GM19240 (cell line): ENCODE results near the gene NISCH.
A peak's percentile ranks its signal among the peaks of the same experiment; 100 is the strongest.
"Not testable (repeated sequence)": the region's sequence is repeated elsewhere in the genome, so short reads cannot be mapped to it uniquely, and the experiment has no call there.

ENCODE experiments used
- DNase-seq: peaks from one replicate; pipeline ENCODE4 v3.0.0; 2011; ENCODE audit warnings: low spot score; ENCODE audit not compliant: insufficient read length

Gene NISCH

DNA sequence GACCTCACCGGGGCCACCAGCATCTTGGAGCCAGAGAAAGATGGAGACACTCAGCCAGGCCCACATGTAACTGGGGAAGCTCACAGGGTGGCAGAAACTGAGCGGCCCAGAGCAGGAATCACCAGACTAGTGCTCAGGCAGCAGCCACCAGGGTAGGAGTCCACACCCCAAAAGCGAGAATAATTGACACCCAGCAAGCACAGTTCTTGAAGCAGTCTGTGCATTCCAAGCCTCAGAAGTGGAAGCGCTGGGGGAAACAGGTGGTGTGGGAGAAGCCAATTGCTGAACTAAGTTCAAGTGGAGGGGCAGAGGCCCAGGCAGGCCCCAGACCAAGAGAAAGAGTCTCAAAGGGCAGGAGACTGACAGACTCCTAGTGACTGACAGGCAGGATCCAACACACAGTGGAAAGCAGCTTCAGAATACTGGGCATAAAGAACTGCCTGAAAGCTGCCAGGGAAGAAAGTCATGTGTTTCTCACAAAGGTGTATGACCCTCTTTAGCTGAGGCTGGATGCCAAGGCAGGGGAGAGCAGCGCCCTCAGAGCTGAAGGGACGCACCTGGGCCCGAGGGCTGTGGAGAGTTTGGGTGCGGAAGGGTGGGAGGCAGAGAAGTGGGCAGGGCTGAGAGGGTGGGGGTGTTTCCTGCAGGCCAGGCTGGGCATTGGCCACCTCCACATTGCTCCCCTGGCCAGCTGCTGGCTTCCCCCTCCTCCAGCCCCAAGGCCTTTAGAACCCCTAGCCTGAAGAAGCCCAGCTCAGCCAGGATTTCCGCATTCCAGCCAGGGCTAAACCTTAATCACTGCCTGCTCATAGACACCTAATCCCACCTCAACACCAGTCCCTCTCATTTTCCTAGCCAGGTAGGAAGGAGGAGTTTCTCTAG lies 70.5 kb downstream of the NISCH start:
- peak; percentile 0 for DNase-seq

DNA sequence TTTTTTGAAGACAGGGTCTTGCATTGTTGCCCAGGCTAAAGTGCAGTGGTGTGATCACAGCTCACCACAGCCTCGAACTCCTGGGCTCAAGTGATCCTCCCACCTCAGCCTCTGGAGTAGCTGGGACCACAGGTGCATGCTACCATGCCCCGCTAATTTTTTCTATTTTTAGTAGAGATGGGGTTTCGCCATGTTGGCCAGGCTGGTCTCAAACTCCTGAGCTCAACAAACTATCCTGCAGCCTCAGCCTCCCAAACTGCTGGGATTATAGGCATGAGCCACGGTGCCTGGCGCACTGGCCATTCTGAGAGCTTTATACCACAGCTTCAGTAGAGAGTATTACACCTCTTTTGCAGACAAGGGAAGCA lies 71.3 kb downstream of the NISCH start:
- DNase-seq: not testable (repeated sequence)

DNA sequence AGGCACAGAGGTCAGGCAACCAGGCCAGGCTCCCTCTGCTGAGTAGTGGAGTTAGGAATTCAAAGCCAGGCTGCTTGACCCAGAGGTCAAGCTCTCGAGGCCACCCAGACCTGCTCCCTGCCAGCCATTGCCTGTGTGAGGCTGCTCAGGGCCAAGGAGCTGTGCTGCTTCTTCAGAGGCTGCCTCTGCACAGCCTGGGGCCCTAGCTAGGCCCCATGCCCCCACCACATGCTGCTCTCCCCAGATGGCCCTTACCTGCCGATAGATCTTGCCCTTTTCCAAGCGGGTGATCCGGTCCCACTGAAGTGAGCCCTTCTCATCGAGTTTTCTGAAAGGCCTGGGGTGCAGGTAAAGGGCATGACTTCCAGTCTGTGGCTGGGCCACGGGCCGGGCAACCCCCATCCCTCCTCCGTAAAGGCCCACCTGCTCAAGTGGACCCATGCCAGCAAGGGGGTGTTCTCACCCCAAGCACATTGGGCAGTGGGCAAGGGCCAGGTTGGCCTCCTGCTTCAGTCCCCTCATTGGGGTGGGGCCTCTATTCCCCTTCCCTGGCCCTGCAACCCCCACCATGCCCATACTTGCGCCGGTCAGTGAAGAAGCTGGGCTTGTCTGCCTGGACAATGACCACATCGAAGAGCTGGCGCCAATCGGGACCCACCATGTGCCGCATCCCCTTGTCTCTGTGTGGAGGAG lies 71.8 kb downstream of the NISCH start:
- peak; percentile 1 for DNase-seq

DNA sequence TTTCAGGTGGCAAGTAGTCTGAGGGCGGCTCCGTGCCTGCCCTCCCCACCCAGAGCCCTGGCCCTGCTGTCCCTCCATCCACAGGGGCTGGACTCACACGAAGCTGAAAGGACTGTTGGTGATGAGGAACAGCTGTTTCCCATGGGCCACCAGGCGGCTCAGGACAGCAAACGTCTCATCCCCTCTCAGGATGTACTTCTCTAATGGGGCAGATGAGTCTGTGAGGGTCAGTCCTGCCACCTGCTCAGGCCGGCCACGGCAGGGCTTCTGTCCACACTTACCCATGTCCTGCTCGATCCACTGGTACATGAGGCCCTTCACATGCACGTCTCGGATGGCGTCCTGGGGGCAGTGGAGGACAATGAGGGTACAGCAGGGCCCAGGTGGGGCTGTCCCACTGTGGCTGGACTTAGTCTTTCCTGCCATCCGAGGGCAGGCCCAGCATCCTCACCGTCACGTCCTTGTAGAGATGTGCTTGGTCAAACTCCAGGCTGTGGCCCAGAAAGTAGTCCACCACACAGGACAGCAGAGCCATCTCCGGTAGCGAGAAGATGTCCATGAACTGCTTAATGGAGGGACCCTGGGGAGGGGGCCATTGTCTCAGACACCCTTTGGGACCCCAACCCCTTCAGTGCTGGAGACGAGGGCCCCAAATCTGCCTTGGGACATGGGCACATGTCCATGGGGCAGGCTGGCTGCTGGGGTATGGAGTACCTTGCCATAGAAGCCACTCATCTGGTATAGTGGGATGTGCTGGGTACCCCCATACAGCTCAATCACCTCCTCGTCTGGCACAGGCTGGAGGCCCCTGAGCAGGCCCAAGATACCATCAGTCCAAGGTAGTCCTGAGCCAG lies 72.6 kb downstream of the NISCH start:
- DNase-seq: no peak

DNA sequence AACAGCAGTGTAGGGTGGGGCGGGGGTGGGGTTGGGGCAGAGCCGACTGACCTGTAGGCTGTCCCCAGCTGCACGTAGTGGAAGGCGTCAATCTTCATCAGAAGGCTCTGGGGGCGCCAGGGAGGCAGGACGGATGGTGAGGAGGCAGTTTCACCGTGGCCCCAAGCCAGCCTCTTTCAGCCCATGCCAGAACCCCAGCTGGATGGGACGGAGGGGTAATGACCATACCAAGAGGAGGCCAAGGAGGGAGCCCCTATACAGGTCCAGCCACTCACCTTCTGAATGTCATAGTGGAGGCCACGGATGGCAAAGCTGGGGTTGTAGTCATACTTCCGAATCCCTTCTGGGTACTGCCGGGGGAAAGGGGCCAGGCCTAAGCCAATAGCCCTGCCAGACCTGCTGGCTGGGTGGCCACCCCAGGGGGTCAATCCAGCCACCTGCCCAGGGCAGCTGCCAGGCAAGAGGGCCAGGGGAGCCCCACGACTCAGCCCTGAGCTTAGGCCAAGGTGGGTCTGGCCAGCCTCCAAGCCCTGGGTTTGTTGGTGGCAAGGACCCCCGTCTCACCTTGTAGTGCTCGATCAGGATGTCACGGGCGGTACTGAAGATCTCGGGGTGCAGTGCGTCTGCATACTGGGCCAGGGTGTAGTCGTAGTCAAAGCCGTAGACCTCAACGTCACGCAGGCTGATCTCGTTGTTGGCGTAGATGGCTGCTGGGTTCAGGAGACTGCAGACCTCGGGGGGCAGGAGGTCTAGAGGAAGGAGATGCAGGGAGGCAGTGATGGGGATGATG lies 73.4 kb downstream of the NISCH start:
- no peak for DNase-seq

DNA sequence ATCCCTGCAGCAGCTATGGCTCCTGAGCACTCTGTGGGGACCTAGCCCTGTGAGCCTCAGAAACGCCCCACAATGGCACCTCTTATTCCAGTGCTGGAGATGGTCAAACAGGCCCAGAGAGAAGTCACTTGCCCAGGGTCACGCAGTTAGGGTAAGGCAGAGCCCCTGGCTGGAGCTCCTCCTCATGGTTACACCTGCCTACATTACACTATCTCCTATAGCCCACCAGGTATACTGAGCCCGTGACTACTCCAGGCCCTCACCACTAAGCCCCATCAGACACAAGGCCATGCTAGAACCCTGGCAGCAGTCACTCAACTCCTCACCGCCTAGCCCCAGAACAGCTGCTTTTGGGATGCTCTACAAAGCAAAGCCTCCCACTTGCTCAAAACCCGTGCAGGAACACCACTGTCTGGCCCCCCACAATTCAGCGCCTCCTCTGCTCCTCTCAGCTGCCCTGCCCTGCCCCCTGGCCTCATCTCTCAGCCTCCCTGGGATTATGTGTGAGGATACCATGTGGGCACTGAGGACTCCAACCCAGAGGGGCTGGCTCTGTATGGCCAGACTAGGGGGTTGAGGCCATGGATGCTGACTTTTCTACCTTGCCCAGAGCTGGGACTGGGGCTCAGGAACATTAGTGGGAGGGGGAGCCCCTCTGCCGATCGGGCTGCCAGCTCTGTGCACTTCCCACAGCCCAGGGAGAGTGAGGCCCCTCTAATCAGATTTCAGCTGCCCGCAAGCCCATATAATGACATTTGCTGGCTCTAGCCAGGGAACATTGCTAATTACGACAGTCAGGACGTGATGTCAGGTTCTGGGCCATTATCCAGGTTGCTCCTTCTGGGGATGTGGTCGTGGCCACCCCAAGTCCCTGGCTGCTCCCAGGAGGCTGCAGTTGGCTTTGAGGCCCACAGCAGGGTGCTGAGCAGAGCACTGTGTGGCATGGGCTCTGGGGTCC lies 74.3 kb downstream of the NISCH start:
- no peak for DNase-seq

DNA sequence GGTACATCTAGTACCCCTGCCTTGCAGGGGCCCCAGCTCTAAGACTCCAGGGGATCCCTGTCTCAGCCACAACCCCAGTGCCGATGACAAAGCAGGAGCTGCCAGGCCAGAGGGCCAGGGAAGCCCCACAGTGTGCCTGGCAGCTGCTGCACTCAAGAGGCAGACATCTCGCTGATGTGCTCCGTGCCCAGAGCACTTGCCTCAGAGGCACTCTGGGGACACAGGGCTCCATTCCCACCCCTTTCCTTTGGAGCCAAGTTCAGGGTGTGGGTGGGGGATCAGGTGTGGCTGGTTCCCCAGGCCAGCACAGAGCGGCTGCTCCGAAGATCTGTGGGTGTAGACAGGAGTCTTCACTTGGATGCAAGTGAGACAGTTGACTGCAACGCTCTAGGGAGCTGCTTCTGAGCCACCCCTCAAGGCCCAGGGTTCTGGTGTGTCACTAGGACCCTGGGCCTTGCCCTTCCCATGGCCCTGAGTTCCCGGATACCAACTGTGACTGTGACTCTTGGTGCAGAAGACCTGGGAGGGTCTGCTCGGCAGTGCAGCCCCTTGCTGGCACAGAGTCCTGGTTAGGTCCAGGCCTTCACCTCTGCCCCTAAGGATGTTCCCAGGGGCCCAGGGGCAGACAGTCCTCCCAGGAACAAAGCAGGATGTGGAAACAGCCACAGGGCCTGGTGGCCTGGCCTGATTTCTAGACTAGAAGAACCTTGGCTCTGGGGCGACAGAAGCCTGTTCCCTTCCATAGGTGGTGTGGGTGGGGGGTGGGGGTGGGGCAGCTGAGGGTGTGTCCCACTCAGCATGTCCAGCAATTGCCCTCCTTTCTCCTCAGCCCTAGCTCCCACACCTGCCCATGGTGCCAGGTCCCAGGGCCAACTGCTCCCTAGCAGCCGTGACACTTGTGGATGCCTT lies 75.8 kb downstream of the NISCH start:
- DNase-seq: no peak

DNA sequence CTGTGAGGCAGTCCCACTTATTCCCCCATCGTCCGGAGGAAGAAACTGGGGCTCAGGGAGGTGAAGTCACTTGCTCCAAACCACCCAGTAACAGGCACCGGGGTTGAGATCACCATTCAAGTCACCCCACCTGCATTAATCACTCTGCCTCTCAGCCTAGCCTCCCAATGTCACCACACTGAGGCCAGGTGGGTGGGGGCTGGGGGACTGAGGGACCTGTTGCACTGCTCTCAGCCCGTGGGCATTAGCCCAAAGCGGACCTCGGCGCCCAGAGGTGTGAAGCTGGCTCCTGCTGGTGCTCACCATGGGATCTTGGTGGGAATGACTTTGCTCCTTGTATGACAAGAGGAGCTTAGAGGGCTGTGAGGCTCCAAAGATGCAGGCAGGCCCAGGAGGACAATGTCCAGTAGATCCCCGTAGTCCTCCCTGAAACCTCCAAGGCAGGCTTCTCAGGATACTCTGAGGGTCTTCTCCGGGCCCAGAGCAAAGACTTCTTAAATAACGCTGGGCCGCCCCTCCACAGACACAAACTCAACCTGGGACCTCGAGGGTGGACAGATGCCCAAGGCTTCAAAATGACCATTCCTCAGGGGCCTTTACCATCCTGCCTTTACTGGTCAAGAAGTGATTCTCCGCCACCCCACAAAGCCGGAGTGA lies 76.6 kb downstream of the NISCH start:
- no peak for DNase-seq

DNA sequence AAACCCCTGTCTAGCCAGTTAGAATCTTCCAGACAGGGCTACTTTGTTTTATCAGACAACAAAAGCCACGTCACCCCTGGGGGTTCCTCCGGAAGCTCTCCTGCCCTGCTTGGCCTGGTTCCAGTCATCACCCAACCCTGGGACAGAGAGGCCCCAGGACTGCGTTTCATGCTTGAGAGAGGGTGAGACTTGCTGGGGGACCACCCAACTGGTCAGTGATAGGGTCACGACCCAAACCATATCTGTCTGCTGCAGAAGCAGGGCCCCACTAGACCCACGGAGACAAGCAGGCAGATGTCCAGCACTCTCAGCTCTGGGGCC lies 77.1 kb downstream of the NISCH start:
- DNase-seq: peak; percentile 43

DNA sequence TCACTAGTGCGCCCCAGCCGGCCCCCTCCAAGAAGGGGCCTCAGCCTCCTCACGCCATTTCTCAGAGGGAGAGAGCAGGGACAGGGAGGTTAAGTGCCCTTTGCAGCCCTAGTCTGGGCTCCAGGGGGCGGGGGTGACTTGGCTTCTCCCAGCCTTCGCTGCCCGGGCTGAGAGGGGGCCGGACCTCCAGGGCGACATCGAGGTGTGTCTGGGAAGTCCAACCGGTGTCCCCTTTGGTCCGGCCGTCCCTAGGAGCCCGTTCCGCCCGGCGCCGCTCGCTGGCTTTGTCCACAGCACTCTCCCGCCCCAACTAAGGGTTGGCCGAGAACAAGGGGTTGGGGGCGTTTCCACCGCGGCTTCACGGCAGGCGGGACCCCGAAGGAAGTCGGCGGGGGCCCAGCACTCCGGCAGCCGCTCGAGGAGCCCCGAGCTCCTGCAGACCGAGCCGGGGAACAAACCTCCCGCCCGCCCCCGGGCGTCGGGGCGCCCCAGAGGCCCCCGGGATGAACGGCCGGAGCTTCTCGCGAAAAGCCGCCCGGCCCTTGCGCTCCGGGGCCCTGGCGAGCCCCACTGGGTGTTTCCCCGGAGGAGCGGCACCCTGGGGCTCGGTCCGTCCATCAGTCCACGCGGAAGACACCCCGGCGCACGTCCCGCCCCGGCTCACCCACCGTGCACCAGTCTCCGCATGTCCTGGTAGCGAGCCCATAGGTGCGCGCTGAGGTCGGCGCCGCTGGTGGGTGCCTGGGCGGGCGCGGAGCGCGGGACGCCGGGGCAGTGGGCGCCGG lies 77.6 kb downstream of the NISCH start:
- peak; percentile 39 for DNase-seq

DNA sequence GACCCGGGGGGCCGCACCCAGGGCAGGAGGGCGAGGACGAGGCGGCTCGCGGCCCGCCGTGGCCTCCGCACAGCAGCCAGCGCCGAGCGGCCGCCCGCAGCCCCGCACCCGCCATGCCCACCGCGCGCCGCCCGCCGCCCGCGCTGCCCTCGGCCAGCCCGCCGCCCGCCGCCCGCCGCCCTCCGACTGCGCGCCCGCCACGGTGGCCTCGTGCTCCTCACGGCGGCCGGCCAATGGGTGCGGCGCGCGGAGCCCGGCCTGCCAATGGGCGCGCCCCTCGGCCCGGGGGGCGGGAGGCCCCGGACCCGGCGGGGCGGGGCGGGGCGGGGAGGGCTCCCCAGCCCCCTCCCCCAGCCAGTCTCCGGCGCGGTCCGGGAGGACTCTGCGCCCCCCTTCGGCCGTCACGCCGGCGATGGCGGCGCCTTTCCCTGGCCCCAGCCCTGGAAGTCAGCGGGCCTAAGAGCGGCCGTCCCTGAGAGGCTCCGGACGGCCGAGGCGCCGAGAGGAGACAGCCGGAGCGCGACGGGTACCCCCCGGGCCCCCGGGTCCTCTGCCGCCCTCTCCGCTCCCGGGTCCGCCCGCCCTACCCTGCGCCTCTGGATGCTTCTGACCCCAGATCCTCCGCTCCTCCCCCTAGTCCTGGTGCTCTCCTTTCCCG lies 78.3 kb downstream of the NISCH start, which contains the start of gene NT5DC2:
Gene NT5DC2, minus strand, starts transcription at position 235 of the 658 bp plus-strand sequence. Its CDS starts 120 bp downstream, at position 115.
- peak; percentile 84 for DNase-seq

DNA sequence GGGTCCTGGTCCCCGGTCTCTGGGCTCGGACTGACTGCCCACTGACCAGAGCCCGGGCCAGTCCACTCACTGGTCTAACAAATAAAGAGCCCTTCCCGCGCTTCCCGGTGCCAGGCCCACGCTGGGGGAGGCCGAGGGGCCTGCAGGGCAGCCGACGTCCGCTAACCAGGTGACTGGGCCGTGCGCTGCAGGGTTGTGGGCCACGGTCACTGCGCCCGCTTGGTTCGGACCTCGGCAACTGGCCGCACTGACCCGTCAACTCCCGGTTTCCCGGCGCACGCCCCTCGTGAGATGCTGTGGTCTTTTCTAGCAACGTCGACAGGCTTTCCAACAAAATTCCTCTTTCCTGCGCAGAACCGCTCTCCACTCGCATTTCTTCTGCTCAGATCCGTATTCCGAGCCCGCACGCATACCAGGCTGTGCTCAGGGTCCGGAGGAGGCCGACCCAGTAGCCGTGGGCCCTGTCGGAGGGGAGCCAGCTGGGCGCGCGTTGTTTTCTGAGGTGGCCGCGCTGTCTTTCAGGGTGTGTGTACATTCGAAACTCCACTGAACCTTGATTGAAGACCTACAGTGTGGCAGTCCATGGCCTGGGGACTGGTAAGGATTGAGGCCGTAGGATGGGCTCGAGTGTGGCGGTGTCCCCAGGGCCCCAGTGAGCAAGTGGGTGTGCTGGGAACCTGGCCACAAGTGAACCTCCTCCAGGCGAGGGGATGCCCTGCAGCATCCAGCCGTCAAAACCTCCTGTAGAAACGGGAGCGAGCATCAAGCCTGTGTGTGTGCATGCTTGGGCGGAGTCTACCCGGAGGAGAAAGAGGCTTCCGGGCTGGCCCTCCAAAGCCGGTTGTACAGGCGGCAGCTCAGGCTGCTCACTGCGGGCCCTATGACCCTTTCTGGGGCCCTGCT lies 79.1 kb downstream of the NISCH start:
- DNase-seq: peak; percentile 3

DNA sequence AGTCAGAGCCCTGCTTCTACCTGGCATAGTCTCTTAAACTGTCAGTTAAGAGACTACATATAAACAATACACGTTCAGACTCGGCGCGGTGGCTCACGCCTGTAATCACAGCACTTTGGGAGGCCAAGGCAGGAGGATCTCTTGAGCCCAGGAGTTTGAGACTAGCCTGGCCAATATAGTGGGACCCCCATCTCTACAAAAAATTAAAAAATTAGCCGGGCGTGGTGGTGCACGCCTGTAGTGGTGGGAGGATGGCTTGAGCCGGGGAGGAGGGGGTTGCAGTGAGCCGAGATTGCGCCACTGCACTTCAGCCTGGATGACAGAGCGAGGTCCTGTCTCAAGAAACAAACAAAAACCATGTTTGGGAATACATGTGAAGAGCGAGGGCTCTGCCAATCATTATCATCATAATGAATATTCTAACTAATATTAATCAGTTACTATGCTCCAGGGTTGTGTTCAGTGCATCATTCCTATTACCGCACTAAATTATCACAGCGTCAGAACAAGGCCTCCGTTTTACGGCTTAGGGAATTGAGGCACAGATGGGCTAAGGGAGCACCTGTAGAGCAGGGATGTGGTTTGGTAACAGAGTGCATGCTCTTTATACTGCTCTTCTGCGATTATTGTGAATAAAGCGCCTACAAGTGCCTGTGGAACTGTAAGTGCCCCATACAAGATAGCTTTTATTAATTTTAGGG lies 80.2 kb downstream of the NISCH start:
- no peak for DNase-seq

DNA sequence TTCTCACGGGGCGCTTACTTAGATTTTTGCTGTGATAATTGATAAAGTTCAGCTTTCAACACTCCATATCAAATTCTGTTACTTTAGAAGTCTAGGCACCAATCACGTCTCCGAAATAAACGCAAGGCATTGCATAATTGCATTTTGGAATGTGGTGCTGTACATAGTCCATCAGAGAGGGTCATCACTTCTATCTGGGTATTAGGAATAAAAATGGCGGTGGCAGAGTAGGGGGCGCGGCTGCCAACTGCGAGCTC lies 80.6 kb downstream of the NISCH start:
- no peak for DNase-seq

DNA sequence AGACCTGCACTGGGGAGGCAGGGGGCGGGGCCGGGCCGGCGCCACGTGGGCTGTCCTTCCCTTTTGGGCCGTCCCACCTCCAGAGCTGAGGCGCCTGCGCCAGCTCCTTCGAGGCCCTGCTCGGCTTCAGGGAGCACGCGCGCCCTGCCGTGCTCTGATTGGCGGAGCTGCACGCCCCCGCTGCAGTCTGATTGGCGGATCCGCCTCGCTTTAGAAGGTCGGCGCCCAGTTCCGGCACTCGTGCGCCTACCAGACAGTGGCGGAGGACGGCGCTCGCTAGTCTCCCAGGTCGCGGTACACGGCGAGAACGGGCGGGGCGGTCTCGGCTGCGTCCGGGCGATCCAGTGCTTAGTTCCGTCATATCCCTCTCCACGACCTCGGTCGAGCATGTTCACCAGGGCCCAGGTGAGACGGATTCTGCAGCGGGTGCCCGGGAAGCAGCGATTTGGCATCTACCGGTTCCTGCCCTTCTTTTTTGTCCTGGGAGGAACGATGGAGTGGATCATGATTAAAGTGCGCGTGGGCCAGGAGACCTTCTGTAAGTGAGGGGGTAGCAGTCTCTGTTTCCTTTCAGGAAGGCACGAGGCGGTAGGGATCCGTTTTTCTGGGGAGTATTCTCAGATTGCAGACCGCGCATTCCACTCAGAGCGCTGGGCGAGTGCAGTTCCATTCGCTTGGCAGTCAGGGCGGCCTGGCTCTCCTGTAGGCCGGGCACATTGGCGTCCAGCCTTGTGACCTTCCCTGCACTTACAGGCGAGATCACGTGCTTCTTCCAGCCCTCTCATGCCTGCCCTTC lies 81.2 kb downstream of the NISCH start, which contains the start of gene UQCC5:
Gene UQCC5, plus strand, starts transcription at position 237 of the 796 bp plus-strand sequence. Its CDS starts 151 bp downstream, at position 388.
- DNase-seq: peak; percentile 99
